Activated CD4-positive, CD25-positive, alpha-beta regulatory T cell treated with anti-CD3 and anti-CD28 coated beads, Interleukin-2, amount 50 U/mL, for 24 hours (primary cell): Measurements from ENCODE around the gene FOXI1.
"Not testable (repeated sequence)": the region's sequence is repeated elsewhere in the genome, so short reads cannot be mapped to it uniquely, and the experiment has no call there.

Source experiments
- ATAC-seq, 2 donors: fragments of 150-1000 bp; cut with Tn5 transposase; one replicate each; pipeline ENCODE4 v1.10.0; 2021; ENCODE audit warnings: mild to moderate bottlenecking in 1 of 2, moderate library complexity in 1 of 2

FOXI1 gene

GRCh38 chr5:170094329-170094728 is 11.4 kb upstream of the FOXI1 start:
- not testable (repeated sequence) for ATAC-seq

DNA sequence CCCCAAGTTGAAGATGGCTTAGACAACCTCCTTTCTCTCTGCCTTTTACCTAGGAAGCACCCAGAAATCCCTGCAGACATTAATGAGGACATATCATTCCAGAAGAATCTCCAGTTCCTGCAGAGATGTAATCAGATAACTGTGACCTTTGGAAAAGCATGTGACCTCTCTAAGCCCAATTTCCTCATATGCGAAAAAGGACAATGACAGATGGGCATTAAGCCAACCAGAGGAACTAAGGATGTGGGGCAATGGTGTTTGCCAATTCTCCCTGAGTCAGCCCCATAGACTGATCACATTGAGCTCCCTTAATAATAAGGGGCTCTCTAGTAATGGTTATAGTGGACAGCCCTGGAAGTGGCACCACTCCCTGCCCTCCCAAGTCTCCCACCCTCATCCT is 10.1 kb upstream of the FOXI1 start:
- ATAC-seq = no peak

- ATAC-seq = no peak
Observed at GRCh38 chr5:170097934-170098333, 7.8 kb upstream of the FOXI1 start.

DNA sequence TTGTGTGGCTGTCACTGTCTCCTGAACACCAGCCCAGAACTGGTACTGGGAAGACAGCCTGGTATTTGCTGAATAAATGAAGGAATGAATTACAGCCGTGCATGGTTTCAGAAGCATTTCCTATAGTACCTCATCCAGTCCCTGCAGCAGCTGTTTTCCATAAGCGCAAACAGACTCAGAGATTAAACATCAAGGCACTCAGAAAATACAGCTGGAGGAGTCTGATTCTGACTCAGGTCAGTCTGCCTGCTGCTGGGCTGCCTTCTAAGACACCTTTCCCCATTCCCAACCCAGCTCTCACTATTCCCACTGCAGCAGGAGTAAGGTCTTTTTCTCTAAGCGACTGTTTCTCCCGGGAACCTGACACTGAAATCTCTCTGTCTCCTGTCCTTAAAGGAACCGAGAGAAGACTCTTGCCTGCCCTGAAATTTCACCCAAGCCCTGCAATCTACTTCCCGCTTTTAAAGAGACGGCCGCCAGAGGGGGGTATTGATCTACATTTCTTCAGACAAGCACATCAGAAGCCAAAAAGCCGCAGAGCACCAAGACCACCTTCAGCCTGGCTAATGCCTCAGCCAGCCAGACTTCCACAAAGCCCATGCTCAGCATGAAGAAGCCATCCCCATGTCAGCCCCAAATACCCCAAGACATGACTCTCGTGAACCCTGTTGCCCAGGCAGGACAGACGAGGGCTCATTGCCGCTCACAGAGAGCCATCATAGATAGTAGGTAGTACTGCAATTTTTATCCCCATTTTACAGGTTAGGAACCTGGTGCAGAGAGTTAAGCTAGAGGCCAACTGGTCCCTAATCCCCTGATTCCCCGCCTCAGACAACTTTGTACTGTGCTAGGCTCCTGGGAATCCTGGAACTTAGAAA is 5.4 kb upstream of the FOXI1 start:
- peak in 1 of 2 donors; percentile 33 for ATAC-seq

- ATAC-seq = no peak
Observed at GRCh38 chr5:170103447-170103846, 2.2 kb upstream of the FOXI1 start.

GRCh38 chr5:170104299-170104698 is 1.4 kb upstream of the FOXI1 start:
- no peak for ATAC-seq

- no peak for ATAC-seq
Observed at GRCh38 chr5:170104710-170105109, 987 bp upstream of the FOXI1 start.

DNA sequence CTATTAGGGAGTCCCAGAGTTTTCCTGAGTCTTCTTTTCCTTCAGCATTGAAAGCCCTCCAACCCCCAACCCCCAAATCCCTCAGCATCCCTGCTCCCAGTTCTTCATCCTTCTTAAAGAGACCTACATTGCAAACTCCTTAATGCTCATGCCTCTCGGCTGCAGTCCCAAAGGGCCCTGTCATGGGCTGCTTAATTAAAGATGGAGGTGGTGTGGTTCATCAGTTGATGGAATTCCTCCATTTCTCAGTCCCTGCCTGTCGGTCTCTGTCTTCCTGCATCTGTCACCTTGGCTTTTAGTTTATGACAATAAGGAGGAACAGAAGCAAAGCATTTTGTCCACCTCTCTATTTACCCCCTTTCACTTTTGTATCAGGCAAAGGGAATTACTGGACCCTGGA is 2.0 kb downstream of the FOXI1 start:
- no peak for ATAC-seq

DNA sequence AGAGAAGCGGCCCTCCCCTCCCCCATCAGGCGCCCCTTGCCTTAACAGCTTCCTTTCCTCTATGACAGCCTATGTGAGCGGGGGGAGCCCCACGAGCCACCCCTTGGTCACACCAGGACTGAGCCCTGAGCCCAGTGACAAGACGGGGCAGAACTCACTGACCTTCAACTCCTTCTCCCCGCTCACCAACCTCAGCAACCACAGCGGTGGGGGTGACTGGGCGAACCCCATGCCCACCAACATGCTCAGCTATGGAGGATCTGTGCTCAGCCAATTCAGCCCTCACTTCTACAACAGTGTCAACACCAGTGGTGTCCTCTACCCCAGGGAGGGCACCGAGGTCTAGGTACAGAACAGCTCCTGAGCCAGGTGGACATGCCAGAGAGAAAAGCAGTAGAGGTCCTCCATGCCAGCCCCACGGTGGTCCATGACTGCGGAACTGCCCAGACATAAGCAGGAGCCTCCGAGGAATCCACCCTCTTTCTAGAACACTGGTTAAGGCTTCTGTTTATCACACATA is 2.6 kb downstream of the FOXI1 start:
- no peak for ATAC-seq

- no peak for ATAC-seq
Observed at GRCh38 chr5:170109059-170110031, 3.6 kb downstream of the FOXI1 start.

GRCh38 chr5:170110403-170111087 is 4.8 kb downstream of the FOXI1 start:
- ATAC-seq = no peak

GRCh38 chr5:170111088-170111785 is 5.5 kb downstream of the FOXI1 start:
- no peak for ATAC-seq

GRCh38 chr5:170112876-170113521 is 7.3 kb downstream of the FOXI1 start:
- no peak for ATAC-seq

DNA sequence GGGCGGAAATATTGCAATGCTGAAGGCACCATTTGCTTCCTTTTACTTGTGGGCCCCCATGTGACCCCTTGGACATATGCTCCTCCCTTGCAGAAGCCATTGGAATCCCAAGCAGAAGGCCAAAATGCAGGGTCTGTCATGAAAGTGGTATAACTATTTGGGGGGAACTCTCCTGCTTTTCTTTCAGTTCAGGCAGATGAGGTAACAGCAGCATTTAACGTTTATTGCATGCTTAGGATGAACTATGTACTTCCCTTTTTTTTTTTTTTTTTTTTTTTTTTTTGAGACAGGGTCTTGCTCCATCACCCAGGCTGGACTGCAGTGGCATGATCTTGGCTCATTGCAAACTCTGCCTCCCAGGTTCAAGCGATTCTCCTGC is 7.8 kb downstream of the FOXI1 start:
- no peak for ATAC-seq

- ATAC-seq = no peak
Observed at GRCh38 chr5:170114271-170114670, 8.6 kb downstream of the FOXI1 start.

DNA sequence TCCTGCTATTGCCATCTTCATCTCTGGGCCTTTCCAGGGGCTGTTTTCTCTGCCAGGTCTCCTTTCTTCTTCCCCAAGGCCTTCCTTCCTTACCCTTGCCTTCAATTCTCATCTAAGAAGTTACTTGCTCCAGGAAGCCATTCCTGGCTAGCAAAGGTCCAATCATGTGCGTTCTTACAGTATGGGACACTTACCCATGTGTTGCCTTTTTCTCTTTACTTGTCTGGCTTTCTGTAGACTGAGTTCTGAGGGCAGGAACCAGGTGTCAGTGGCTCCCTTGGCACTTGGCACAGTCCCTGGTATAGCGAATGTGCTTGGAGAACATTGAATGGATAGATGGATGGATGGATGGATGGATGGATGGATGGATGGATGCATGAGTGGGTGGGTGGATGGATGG is 10.2 kb downstream of the FOXI1 start:
- ATAC-seq = no peak

- ATAC-seq = no peak
Observed at GRCh38 chr5:170117736-170118135, 12.0 kb downstream of the FOXI1 start.

GRCh38 chr5:170120576-170120975 is 14.9 kb downstream of the FOXI1 start:
- no peak for ATAC-seq

- ATAC-seq = no peak
Observed at GRCh38 chr5:170121321-170121720, 15.6 kb downstream of the FOXI1 start.

GRCh38 chr5:170126061-170126460 is 20.4 kb downstream of the FOXI1 start:
- ATAC-seq = no peak

DNA sequence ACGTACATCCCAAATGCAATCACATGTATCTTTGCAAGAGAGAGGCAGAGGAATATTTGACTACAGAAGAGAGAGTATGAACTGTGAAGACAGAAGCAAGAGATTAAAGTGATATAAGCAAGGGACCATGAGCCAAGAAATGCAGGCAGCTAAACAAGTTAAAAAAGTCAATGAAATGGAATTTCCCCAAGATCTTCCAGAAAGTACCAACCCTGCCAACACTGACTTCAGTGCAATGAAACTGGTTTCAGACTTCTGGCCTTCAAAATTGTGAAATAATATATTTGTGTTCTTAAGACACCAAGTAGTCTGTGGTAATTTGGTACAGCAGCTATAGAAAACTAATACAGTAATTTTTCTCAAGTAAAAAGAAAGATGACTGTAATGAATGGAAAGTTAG is 20.9 kb downstream of the FOXI1 start:
- ATAC-seq = no peak

- ATAC-seq = no peak
Observed at GRCh38 chr5:170131235-170131634, 25.5 kb downstream of the FOXI1 start.
